Neural cell (in vitro differentiated cells): ENCODE results near the gene SLC25A34.

ENCODE experiments used
- POLR2AphosphoS5 ChIP-seq: IDR thresholded peaks from 2 replicates; pipeline ENCODE4 v1.6.1; 2012
- RAD21 ChIP-seq: fragments of 450-650 bp; conservative IDR thresholded peaks from 2 replicates; pipeline ENCODE4 v1.6.1; 2014; ENCODE audit warnings: antibody characterized with exemption, mild to moderate bottlenecking, moderate library complexity
- TF ChIP-seq, protein P1 (sequence below): fragments of 450-650 bp; IDR thresholded peaks from 2 replicates; pipeline ENCODE4 v1.5.1; 2014; ENCODE audit warnings: antibody characterized with exemption, mild to moderate bottlenecking, moderate library complexity; ENCODE audit not compliant: poor library complexity, severe bottlenecking

DNA sequence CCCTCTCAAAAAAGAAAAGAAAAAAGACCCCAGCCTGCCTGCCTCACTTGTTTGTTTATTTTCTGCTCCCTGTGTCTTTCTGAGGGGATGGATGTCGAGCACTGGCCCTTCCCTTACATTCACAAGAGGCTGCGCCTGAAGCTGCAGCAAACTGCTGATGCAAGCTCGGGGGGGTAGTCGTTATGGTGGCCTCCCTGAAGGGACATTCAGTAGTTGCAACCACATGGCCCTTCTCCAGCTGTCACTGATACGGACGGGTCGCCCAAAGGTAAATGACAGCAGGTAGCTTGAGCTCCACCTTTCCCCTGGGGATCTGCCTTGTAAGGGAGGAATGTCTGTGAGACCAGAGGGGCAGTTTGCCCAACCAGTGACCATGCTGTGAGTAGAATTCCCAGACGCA is 34.3 kb upstream of the SLC25A34 start:
- TF ChIP-seq RAD21, result no peak
- TF ChIP-seq, protein P1, sequence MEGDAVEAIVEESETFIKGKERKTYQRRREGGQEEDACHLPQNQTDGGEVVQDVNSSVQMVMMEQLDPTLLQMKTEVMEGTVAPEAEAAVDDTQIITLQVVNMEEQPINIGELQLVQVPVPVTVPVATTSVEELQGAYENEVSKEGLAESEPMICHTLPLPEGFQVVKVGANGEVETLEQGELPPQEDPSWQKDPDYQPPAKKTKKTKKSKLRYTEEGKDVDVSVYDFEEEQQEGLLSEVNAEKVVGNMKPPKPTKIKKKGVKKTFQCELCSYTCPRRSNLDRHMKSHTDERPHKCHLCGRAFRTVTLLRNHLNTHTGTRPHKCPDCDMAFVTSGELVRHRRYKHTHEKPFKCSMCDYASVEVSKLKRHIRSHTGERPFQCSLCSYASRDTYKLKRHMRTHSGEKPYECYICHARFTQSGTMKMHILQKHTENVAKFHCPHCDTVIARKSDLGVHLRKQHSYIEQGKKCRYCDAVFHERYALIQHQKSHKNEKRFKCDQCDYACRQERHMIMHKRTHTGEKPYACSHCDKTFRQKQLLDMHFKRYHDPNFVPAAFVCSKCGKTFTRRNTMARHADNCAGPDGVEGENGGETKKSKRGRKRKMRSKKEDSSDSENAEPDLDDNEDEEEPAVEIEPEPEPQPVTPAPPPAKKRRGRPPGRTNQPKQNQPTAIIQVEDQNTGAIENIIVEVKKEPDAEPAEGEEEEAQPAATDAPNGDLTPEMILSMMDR, result no peak
- no peak for TF ChIP-seq POLR2AphosphoS5
